ENCODE measurements around the gene AURKAIP1.
"Not testable (repeated sequence)": the region's sequence is repeated elsewhere in the genome, so short reads cannot be mapped to it uniquely, and the experiment has no call there.

The AURKAIP1 gene

DNA sequence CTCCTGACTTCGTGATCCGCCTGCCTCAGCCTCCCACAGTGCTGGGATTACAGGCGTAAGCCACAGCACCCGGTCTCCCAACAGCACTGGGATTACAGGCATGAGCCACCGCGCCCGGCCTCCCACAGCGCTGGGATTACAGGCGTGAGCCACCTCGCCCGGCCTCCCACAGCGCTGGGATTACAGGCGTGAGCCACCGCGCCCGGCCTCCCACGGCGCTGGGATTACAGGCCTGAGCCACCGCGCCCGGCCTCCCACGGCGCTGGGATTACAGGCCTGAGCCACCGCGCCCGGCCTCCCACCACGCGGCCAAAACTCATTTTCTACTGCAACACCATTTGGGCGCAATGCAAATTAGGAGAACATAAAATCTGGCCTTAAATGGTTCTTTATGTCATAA lies 10.3 kb upstream of the AURKAIP1 start:
- not testable (repeated sequence) for DNase-seq

DNA sequence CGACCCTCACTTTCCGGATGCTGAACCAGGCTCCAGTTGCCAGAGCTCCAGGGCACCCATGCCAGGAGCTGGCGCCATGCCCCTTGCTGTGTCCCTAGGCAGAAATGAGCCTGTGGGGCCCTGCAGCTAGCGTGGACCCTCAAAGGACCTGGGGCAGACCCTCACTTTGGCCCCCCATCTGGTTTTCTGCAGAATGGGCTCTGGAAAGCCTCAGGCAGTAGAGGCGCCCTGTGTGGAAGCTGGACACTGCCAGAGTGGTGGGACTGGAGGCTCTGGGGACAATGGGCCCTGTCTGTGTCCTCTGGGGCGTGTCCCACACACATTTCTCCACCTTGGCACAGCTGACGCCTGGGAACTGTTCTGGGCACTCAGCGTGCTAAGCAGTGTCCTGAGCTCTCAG lies 6.3 kb upstream of the AURKAIP1 start:
- no peak for DNase-seq

DNA sequence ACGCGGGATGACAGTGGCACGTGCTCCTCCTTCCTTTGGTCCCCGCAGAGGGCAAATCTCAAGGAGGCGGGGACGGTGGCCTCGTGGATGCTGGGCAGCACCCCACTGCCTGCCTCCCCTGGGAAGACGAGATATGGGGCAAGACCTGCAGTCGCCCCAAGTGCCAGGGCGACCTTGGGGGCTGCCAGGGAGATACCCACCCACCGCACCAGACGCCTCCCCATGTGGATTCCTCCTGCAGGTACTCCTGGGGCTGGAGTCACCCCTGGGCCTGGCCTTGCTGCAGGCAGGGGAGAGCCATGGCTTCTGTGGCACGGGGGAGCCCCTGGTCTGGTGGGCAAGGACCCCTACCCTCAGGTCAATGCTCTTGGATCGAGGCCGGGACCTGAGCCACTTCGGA lies 5.9 kb upstream of the AURKAIP1 start:
- no peak for DNase-seq

DNA sequence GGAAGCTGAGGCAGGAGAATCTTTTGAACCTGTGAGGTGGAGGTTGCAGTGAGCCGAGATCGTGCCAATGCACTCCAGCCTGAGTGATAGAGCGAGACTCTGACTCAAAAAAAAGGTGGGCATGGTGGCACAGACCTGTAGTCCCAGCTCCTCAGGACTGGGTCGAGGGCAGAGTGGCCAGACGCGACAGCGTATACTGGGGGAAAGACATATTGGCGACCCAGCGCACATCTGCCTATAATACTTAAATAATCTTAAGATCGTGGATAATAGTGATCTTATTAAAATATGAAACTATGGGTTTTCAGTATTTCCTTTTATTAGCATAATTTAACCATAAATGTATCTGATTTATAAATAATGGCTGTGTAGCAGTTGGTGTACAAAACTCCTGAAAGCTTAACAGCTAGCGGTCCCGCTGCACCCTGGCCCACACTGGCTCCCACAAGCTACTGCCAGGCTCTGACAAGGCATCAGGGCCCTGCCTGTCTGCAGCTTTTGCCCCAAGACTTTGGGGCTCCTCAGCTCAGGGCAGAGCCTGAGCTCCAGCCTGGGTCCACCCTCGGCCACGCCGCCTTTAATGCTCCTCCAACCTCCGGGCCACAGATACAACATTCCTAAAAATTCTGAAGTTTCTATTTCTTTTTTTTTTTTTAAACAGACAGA lies 2.7 kb upstream of the AURKAIP1 start:
- DNase-seq: no peak

DNA sequence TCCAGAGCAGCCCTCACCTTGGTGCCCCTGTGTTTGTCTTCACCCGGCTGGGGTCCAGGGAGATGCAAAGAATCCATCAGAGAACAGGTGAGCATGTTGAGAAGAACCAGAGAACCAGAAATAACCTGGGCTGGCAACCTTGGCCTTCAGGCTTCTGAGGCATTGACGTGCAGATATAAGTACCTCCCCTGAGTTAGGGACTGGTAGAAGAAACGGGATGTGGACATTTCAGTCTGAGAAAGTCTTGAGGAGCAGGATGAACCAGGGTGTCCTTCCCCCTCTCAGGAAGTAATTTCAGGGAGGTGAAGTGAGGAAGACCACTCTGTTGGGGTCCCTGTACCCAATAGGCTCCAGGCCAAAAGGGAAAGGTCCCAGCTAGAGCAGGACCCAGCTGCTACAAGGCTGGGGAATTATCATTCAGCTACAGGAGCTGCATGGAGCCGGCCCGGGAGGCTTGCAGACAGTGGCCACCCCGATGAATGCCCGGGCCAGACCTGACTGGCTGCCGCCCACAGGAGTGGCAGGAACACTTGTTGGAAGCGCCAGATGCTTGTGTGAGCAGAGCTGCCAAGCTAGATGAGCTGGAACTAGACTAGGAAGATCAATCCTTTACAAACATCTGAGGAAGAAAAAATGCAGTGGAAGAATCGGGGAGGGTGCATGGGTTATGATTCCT lies 1.7 kb upstream of the AURKAIP1 start:
- no peak for DNase-seq

DNA sequence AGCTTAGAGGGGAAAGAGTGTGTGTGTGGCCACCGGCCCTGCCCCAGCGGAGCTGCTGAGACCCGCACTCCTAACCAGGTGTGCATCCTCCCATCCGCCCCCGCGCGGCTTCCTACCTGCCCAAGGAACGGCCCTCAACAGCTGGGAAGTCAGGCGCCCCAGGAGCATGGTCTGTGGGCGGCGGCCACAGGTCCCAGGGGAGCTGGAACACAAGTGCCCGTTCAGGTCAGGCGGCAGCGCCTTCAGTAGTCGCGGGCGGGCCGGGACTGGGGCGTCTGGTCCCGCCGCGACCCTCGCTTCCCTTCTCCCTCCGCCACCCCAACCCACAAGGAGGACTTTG lies 448 bp downstream of the AURKAIP1 start:
- DNase-seq: no peak

DNA sequence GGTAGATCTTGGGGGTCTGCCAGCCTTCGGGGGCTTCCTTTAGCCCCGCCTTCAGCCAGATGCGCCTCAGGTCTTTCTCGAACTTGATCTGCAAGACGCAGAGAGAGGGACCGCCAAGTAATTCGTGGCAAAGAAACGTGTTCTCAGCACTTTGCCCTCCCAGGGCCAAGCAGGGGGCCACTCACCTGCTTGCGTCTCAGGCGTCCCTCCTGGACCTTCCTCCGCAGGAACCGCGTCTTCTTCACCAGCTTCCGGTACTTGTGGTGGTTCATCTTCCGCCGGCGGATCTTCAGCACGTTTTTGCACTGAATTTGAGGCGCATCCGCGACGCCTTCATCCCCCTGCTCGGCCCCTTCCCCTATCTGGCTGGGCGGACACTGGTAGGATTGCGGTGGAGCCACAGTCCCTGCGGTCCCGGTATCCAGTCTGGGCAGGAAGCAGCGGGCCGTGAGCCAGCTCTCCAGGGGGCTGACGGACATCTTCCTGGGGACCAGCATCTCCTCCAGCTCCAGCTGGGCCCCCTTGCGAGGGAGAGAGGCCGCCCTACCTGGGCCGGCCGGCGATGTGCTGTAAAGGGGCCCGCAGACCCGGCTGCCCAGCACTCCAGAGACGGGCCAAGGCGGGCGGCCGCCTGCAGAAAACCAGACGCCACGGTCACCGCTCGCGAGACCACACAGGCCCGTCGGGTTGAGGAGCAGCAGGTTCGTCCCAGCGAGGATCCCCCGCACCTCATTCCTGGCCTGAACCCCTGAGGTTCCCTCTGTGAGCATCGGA lies 1.0 kb downstream of the AURKAIP1 start:
- DNase-seq: no peak

DNA sequence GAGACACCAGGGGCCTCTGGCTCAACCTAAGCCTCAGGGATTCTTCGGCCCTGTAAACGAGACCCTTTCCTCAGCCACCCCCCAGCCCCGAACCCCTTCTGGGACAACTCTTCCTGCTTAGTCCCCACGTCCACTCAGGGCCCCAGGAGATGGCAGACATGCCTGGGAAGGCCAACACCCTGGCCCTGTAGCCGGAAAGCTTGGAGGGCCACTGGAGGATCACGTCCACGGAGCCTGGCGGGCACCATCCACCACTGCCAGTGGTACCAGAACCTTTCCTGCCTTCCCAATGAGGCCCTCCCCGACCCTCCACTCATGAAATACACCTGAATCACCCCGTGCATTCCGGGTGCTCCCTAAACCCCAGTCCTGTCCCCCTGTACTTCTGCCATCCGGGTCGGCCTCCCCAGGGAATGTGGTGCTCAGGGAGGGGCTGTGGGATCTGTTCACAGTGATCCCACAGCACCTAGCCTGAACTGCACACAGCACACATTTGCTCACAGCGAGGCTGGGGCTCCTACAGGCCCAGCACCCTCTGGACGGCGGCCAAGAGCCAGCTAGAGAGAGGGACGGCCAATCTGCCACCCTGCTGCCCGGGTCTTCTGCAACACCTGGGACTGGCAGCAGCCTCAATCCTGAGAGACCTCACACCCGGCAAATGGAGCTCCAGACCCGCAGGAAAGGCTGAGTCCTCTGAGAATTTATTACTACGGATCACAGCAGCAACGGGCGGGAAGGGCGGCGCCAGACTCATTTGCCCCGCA lies 1.8 kb downstream of the AURKAIP1 start:
- no peak for DNase-seq

DNA sequence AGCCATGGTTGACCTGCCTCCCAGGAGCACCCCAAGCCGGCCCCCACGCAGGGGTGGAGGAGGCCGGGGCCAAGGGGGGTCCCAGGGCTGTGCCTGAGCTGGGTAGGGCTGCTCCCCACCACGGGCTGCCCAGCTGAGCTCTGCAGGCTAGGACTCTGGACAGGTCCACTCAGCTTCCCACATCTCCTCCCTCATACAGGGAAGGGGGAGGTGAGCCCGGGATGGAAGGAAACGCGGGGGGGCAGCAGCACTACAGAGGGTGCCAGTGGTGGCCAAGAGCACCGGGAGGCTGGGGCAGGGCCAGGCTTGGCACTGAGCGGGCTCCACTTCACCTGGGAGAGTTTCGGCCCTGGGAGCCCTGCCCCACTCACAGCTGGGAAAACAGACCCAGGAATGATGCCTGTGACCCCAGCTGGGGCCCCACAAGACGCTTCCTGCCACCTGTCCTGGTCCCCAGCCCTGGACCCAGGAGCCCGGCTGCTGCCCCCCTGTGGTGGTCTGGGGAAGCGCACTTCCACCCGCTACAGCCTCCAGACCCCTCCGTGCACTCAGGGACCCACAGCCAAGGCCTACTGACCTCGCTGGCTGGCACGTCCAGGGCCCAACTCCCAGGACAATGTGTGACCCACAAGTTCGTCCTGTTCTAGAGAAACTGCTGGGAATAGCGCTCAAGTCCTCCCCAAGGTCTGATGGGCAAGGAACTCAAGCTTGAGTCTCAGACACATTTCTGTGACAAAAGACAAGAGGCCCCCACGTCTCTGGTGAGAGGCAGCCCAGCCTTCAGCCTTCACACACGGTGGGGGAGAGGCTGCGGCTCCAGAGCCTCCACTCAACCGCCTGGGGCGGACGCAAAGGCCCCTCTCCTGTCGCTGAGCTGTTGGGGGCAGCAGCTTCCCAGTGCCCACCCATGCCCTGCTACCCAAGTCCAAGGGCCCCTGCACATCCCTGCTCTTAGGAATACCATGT lies 3.0 kb downstream of the AURKAIP1 start:
- DNase-seq: peak; percentile 23

DNA sequence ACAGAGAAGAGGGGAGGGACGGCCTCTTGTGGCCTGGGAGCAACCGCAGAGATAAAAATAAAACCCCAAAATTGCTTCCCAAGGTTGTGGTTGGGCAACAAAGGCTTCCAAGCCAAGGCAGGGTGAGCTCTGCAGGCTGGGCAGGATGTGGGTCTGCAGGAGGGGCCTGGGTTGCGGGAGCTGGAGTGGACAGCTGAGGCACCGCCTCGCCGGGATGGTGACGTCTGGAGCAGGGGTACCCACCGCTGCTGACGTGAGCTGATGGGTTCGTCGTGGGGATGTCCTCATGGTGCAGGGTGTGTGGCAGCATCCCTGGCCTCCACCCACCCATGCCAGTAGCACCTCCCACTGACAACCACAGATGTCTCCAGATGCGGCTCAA lies 3.7 kb downstream of the AURKAIP1 start:
- DNase-seq: no peak

DNA sequence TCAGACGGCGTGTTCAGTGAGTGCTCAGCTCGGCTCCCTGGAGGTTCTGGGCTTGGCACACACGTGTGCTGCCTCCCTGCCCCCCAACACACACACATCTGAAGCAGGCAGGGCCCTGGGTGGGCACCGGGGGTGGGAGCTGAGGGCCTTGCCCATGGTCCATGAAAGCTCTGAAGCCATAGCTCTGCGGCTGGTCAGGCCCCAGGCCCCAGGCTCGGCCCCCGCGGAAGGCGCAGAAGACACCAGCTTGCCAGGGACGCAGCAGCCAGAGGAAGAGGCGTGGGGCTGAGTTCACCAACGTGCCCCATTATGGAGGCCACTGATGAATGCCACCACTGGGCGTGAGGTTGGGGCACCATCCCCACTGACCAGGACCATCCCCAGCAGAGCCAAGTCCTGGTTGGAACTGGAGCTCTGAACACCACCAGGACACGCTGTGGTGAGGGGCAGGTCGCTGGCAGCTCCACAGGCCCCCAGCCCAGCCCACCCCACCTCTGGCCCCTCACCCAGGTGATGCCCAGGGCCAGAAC lies 4.2 kb downstream of the AURKAIP1 start:
- DNase-seq: no peak

DNA sequence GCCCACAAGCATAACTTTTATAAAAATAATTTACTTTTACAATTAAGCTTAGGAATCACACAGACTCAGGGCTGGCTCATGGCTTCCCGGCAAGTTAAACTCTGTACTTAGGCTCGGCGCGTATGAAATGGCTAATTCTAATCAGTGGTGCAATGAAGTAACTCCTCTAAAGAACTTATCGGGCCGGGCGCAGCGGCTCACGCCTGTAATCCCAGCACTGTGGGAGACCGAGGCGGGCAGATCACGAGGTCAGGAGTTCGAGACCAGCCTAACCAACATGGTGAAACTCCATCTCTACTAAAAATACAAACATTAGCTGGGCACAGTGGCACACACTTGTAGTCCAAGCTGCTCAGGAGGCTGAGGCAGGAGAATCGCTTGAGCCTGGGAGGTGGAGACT lies 4.9 kb downstream of the AURKAIP1 start:
- DNase-seq: not testable (repeated sequence)

DNA sequence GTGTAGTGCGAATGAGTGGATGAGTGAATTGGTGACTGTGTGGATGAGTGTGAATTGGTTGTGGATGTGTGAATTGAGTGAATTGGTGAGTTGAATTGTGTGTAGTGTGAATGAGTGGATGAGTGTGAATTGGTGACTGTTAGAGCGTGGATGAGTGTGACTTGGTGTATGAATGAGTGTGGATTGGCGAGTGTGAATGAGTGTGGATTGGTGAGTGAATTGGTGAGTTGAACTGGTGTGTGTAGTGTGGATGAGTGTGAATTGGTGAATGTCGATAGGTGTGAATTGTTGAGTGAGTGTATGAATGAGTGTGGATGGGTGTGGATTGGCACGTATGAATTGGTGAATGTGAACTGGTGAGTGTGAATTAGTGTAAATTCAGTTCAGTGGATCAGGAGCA lies 7.7 kb downstream of the AURKAIP1 start:
- DNase-seq: no peak

DNA sequence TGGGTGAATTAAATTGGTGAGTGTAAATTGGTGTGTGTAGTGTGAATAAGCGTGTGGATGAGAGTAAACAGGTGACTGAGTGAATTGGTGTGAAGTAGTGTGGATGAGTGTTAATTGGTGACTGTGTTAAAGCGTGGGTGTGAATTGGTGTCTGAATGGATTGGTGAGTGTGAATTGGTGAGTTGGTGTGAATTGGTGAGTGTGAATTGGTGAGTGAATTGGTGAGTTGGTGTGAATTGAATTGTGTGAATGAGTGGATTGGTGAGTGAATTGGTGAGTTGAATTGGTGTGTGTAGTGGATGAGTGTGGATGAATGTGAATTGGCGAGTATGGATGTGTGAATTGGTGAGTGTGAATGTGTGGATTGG lies 8.3 kb downstream of the AURKAIP1 start:
- no peak for DNase-seq

DNA sequence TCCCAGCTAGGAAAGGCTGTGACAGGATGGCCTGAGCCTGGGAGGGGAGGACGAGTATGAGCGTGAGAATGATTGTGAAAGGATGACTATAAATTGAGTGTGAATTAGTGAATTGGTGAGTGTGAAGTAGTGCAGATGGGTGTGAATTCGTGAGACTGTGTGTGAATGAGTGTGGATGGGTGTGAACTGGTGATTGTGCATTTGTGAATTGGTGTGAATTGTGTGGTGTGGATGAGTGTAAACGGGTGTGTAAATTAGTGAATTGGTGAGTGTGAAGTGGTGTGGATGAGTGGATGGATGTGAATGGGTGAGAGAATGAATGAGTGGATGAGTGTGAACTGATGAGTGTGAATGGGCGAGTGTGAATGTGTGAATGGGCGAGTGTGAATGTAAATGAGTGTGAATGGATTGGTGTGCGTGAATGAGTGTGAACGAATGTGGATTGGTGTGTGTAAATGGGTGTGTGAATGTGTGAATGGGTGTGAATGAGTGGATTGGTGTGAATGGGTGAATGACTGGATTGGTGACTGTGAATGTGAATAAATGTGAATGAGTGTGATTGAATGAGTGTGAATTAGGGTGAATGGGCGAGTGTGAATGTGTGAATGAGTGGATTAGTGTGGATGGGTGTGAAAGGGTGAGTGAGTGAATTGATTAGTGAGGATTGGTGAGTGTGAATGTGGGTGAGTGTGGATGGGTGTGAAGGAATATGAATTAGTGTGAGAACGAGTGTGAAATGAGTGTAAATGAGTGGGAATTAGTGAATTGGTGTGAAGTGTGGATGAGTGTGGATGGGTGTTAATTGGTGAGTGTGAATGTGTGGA lies 8.9 kb downstream of the AURKAIP1 start:
- DNase-seq: no peak

DNA sequence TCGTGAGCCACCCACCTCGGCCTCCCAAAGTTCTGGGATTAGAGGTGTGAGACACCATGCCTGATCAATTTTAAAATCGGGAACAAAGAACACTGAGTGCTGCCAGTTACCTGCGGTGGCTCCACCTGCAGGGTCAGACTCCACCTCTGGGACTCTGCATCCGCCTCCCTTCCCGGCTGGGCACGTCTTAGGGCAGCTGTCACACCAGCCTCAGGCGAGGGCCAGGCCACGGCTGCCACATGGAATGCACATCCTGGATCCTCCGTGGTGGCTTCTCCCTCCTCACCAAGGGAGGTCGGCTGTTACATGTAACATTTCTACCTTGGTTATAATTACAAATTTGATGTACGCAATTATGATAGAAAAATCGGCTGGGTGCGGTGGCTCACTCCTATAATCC lies 10.7 kb downstream of the AURKAIP1 start:
- DNase-seq: no peak

DNA sequence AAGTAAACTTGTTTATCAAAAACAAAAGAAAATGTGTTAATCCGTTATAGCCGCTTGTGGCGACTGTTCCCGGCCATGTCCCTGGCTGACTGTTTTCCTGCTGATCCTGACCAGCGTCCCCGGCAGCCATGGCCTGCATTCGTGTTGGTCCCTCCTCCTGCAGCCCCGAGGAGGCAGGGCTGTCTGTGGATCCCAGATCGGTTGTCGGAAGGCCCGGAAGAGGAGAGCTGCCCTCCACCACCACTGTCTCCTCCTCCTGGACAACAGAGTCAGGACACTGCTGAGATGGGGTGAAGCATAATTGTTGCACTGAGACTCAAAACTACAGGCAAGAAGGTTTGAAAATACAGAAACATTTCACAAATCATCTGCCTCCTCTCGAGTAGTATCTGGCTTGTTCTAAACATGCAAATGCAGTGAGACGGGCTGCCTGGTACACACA lies 13.0 kb downstream of the AURKAIP1 start:
- no peak for DNase-seq

DNA sequence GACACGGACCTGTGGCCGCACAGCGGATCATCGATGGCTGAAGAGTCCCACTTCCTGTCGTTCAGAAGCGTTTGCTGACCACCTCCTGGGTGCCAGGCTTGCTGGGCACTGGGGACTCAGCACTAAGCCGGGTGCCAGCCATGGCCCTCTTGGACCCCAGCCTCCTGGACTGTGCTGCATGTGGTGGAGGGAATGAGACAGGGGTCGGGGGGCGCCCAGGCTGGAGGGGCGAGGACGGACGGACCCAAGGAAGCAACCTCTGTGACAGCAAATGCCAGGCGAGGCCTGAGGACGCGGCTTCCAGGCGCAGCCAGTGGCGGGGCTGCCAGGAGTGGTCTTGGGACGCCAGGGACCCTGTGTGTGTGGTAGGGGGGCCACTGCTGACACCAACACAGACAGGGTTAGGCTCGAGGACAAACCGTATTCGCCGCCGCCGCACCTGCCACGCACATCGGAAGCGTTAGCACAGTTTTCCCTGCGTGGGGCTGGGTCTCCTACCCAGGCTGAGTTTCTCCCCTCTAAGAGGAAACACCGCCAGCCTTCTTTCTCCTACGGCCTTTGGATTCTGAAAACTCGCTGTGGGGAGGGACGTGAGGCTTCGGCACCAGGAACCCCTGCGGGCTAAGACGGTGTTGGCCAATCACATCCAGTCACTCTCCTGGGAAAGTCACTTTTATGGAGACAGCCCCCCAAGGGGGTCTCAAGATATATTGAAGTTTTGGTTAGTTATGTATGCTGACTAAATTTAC lies 13.6 kb downstream of the AURKAIP1 start:
- no peak for DNase-seq

DNA sequence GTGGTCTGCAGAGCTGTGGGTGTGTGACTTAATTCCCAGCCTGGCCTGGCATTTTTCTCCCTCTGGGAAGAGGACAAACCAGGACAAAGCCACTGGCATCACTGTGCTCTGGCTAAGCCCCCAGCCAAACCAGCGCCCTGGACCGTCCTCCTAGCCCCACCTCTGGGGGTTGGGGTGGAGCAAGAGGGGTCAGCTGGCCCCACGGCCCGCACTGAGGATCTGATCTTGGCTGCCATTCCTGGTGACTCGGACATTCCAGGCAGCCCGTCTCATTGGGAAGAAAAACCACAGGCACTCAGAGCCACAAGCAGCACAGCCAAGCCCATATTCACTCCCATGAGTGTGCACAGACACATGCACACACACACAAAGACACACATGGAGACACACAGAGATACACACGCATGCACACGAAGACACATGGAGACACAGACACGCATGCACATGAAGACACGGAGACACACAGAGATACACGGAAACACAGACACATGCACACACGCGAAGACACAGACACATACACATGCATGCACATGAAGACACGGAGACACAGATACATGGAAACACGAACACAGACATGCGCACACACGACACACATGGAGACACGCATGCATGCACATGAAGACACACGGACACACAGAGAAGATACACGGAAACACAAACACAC lies 14.4 kb downstream of the AURKAIP1 start:
- no peak for DNase-seq

Data from NCI-H1105 (cell line).